ENCODE measurements around the gene RALGAPA1.

Gene RALGAPA1

GRCh38 chr14:35495278-35495677 is 313.8 kb downstream of the RALGAPA1 start:
- Histone ChIP-seq H3K27me3 (ENCODE audit: control insufficient read depth, insufficient read depth, low read length) (no peaks in the 10 kb centered on the region), H3K4me1 (ENCODE audit: control insufficient read depth, low read depth, low read length) (no peaks in the 10 kb centered on the region), H3K9ac (ENCODE audit: low read length) (no peak overlapping the region), H3K36me3 (ENCODE audit: control insufficient read depth, low read depth, low read length) (no peaks in the 10 kb centered on the region), H3K9me3 (ENCODE audit: control insufficient read depth, low read depth, low read length) (no peaks in the 10 kb centered on the region), H3K27ac (ENCODE audit: low read length) (no peak overlapping the region), H3K4me3 (ENCODE audit: low read length) (no peak overlapping the region)

GRCh38 chr14:35492569-35493014 is 316.5 kb downstream of the RALGAPA1 start:
- H3K27ac ChIP-seq (ENCODE audit: low read length), result no peak overlapping the region
- no peaks in the 10 kb centered on the region for H3K36me3 ChIP-seq (ENCODE audit: control insufficient read depth, low read depth, low read length)
- no peaks in the 10 kb centered on the region for H3K9me3 ChIP-seq (ENCODE audit: control insufficient read depth, low read depth, low read length)
- H3K4me1 ChIP-seq (ENCODE audit: control insufficient read depth, low read depth, low read length), result no peaks in the 10 kb centered on the region
- H3K9ac ChIP-seq (ENCODE audit: low read length), result no peak overlapping the region
- H3K27me3 ChIP-seq (ENCODE audit: control insufficient read depth, insufficient read depth, low read length), result no peaks in the 10 kb centered on the region
- H3K4me3 ChIP-seq (ENCODE audit: low read length), result no peak overlapping the region
